ENCODE results near the gene RNF208. TPM values are rescaled to one million over a fixed set of nuclear protein-coding genes. Genes with fewer than 3 reads are reported as not detected.

Gene RNF208
- total RNA-seq, 1 donor from 2014 or later = 12.1 TPM

DNA sequence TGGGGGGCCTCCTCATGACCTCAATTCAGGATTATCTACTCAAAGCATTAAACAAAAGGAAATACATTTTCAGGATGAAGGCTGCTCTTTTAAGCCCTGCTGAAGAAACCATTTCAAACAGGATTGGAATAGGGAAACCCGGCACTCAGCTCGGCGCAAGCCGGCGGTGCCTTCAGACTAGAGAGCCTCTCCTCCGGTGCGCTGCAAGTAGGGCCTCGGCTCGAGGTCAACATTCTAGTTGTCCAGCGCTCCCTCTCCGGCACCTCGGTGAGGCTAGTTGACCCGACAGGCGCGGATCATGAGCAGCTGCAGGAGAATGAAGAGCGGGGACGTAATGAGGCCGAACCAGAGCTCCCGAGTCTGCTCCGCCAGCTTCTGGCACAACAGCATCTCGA lies 17.3 kb downstream of the RNF208 start:
- Mint-ChIP-seq H3K36me3 (peaks cover 6% of the 10 kb centered on the region), H3K9me3 (no peaks in the 10 kb centered on the region), H3K27ac (peak overlapping the region; percentile 91), H3K27me3 (no peaks in the 10 kb centered on the region), H3K4me3 (peak overlapping the region; percentile 94), H3K4me1 (ENCODE audit: unreplicated experiment) (peaks cover 27% of the 10 kb centered on the region)
- TF ChIP-seq, protein P1, sequence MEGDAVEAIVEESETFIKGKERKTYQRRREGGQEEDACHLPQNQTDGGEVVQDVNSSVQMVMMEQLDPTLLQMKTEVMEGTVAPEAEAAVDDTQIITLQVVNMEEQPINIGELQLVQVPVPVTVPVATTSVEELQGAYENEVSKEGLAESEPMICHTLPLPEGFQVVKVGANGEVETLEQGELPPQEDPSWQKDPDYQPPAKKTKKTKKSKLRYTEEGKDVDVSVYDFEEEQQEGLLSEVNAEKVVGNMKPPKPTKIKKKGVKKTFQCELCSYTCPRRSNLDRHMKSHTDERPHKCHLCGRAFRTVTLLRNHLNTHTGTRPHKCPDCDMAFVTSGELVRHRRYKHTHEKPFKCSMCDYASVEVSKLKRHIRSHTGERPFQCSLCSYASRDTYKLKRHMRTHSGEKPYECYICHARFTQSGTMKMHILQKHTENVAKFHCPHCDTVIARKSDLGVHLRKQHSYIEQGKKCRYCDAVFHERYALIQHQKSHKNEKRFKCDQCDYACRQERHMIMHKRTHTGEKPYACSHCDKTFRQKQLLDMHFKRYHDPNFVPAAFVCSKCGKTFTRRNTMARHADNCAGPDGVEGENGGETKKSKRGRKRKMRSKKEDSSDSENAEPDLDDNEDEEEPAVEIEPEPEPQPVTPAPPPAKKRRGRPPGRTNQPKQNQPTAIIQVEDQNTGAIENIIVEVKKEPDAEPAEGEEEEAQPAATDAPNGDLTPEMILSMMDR (conservative IDR thresholded peaks at IDR 0.05) = no peak
- DNase-seq (ENCODE audit: extremely low spot score, unreplicated experiment) = no peak

DNA sequence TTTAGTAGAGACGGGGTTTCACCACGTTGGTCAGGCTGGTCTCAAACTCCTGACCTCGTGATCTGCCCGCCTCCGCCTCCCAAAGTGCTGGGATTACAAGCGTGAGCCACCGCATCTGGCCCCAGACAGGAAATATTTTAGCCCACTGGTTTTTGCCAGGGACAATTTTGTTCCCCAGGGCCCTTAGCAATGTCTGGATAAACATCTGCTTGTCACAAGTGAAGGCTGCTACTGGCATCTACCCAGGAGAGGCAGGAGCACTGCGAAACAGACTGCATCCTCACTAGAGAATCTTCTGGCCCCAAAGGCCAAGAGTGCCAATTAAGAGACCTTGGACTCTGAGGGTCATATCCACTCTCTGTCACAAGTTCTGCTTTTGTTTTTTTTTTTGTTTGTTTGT lies 19.1 kb downstream of the RNF208 start:
- no peak overlapping the region for H3K4me3 Mint-ChIP-seq
- H3K27me3 Mint-ChIP-seq = no peaks in the 10 kb centered on the region
- no peak overlapping the region for H3K27ac Mint-ChIP-seq
- peaks cover 6% of the 10 kb centered on the region for H3K36me3 Mint-ChIP-seq
- TF ChIP-seq, protein P1 (conservative IDR thresholded peaks at IDR 0.05) = no peak
- no peaks in the 10 kb centered on the region for H3K9me3 Mint-ChIP-seq
- no peak for DNase-seq (ENCODE audit: extremely low spot score, unreplicated experiment)
- peaks cover 27% of the 10 kb centered on the region for H3K4me1 Mint-ChIP-seq (ENCODE audit: unreplicated experiment)

DNA sequence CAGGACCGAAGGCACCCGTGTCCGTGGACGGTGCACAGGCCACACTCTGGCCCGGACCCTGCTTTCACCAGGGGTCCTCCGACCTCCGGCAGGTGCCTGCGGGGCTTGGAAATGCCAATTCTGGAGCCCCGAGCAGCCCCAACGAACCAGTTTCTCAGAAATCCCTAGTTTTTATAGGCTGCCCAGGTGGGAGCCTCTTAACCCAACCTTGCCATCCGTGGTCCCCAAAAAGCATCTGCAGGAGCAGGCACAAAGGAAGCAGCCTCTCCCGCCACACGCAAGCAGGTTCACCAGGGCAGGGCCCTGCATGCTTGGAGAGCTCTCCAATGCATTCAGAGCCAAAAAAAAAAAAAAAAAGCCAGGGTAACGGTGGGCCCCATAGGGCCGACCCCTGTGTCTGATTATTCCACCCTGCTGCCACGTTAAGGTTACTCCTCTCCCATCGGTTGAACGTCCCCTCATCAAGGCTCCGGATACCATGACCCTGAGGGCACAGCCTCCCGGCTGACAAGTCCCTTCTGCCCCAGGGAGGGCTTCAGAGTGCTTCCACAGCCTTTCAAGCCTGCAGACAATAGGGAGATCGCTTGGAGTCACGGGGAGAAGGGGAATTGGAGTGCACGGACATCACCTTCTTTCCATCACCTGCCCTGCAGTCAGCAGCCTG lies 20.7 kb downstream of the RNF208 start:
- H3K4me1 Mint-ChIP-seq (ENCODE audit: unreplicated experiment) = peaks cover 19% of the 10 kb centered on the region
- no peaks in the 10 kb centered on the region for H3K9me3 Mint-ChIP-seq
- TF ChIP-seq, protein P1 (conservative IDR thresholded peaks at IDR 0.05) = no peak
- peak overlapping the region; percentile 86 for H3K4me3 Mint-ChIP-seq
- peak overlapping the region; percentile 82 for H3K27ac Mint-ChIP-seq
- DNase-seq (ENCODE audit: extremely low spot score, unreplicated experiment) = no peak
- no peaks in the 10 kb centered on the region for H3K27me3 Mint-ChIP-seq
- no peaks in the 10 kb centered on the region for H3K36me3 Mint-ChIP-seq

DNA sequence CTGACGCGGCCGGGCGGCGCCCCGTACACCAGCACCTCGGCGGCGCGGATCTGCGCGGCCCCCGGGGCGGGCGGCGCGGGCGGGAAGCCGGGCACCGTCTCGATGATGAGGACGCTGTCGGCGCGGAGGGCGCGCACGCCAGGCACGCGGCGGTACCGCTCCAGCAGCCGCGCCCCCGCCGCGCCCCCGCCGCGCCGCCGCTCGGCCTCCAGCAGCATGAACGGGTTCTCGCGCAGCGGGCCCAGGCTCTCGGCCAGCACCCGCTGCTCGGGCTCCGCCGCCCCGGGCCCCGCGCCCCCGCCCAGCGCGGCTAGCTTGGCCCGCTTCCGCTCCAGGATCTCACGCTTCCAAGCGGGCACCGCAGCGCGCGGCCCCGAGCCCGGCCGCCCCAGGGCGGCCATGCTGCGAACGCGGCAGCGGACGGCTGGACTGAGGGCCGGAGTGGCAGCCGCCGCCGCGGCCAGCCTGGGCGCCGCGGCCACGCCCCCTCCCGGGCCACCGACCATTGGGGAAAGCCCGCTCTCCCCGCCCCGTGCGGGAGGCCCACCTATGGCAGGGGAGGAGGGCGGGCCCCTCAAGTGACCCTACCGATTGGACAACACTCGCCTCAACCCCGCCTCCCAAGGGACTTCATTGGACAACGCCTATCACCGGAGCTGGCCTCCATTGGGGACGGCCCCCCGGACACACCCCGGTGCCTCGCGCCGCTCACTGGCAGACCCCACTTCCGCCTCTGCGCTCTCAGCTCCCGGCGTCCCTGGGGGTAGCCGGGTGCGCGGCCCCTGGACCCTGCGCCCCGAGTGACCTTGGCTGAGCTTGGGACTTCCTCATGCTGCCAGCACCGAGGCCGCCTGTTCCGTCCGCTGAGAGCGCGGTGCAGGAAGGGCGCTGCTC lies 21.5 kb downstream of the RNF208 start, which contains the start of gene TPRN:
TSS of gene TPRN (minus strand) at position 431 of the 894 bp plus-strand sequence. CDS start at position 401, 30 bp downstream.
- H3K27me3 Mint-ChIP-seq = no peaks in the 10 kb centered on the region
- TF ChIP-seq, protein P1 (conservative IDR thresholded peaks at IDR 0.05) = no peak
- H3K4me1 Mint-ChIP-seq (ENCODE audit: unreplicated experiment) = peaks cover 18% of the 10 kb centered on the region
- H3K27ac Mint-ChIP-seq = peak within 1 kb of the TSS; percentile 82
- no peaks in the 10 kb centered on the region for H3K36me3 Mint-ChIP-seq
- no peaks in the 10 kb centered on the region for H3K9me3 Mint-ChIP-seq
- H3K4me3 Mint-ChIP-seq = peak within 1 kb of the TSS; percentile 88
- DNase-seq (ENCODE audit: extremely low spot score, unreplicated experiment) = peak; percentile 99

DNA sequence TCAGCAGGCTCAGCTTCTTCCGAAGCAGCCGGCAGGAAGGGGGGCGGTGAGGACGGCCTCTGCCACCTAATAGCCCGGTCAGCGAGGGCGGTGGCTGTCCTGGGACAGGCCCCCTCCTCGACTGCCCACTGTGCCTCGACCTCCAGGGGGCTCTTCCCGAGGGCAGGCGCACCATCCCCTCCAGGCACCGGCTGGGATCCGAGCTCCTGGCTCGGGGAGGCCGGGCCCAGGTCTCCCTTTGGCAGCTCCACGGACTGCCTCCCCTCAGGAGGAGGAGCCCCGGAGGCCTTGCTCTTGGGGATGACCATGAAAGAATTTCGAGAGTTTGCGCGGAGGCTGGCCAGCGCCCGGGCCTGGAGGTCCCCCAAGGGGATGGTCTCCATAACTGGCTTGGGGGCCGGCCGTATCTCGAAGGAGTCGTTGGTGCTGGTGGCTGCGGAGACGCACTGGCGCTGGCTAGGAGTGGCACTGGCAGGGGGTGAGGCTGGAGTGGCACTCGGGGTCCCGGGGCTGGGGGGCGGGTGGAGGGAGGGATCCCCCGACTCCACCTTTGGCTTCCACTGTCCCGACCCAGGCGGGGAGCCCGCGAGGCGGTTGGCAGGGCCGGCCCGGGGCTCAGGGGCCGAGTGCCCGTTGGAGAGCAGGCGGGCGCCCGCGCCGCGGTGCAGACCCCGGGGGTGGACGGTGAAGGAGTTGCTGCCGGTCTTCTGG lies 22.5 kb downstream of the RNF208 start:
- no peaks in the 10 kb centered on the region for H3K27me3 Mint-ChIP-seq
- H3K36me3 Mint-ChIP-seq = no peaks in the 10 kb centered on the region
- DNase-seq (ENCODE audit: extremely low spot score, unreplicated experiment) = no peak
- TF ChIP-seq, protein P1 (conservative IDR thresholded peaks at IDR 0.05) = no peak
- peak overlapping the region; percentile 88 for H3K4me3 Mint-ChIP-seq
- no peaks in the 10 kb centered on the region for H3K9me3 Mint-ChIP-seq
- peaks cover 23% of the 10 kb centered on the region for H3K4me1 Mint-ChIP-seq (ENCODE audit: unreplicated experiment)
- H3K27ac Mint-ChIP-seq = no peak overlapping the region

Measured in type B pancreatic cell (in vitro differentiated cells).